RWPE1 (cell line): ENCODE data around the gene PRDX2.

Experiments used
- CTCF ChIA-PET: fragments of 350-600 bp; sonication (Branson Sonifier 250); formaldehyde crosslinking; extraction: SDS; loops from one replicate; lab custom pipeline; 2021; lab: Yijun Ruan, JAX
- POLR2A ChIA-PET: fragments of 400-600 bp; formaldehyde crosslinking; extraction: SDS; loops from one replicate; lab custom pipeline; 2020; ENCODE audit warnings: antibody characterized with exemption; ENCODE audit not compliant: low non-redundant PET; lab: Yijun Ruan, JAX
- DNase-seq: peaks from one replicate; pipeline ENCODE4 v3.0.0; 2012; ENCODE audit warnings: low spot score
- H3K27ac ChIP-seq: fragments of 450-650 bp; 2 replicates; pipeline ENCODE4 v1.5.1; 2017
- TF ChIP-seq, protein P1 (sequence below): fragments of 450-650 bp; conservative IDR thresholded peaks from 2 replicates; pipeline ENCODE4 v1.5.1; 2017; ENCODE audit warnings: low read depth, mild to moderate bottlenecking

Gene PRDX2

GRCh38 chr19:12784871-12785430, 16.6 kb downstream of the PRDX2 start:
- POLR2A ChIA-PET: no interaction called here
- TF ChIP-seq, protein P1, sequence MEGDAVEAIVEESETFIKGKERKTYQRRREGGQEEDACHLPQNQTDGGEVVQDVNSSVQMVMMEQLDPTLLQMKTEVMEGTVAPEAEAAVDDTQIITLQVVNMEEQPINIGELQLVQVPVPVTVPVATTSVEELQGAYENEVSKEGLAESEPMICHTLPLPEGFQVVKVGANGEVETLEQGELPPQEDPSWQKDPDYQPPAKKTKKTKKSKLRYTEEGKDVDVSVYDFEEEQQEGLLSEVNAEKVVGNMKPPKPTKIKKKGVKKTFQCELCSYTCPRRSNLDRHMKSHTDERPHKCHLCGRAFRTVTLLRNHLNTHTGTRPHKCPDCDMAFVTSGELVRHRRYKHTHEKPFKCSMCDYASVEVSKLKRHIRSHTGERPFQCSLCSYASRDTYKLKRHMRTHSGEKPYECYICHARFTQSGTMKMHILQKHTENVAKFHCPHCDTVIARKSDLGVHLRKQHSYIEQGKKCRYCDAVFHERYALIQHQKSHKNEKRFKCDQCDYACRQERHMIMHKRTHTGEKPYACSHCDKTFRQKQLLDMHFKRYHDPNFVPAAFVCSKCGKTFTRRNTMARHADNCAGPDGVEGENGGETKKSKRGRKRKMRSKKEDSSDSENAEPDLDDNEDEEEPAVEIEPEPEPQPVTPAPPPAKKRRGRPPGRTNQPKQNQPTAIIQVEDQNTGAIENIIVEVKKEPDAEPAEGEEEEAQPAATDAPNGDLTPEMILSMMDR: no peak
- H3K27ac ChIP-seq: peak overlapping the region; percentile 100
- no peak for DNase-seq
- CTCF ChIA-PET: interaction anchor here (1.1 to 1.3 kb wide), 2 partner anchors 8 to 11 kb away, joined by 3 to 5 read pairs; no protein-coding TSS in a partner anchor

DNA sequence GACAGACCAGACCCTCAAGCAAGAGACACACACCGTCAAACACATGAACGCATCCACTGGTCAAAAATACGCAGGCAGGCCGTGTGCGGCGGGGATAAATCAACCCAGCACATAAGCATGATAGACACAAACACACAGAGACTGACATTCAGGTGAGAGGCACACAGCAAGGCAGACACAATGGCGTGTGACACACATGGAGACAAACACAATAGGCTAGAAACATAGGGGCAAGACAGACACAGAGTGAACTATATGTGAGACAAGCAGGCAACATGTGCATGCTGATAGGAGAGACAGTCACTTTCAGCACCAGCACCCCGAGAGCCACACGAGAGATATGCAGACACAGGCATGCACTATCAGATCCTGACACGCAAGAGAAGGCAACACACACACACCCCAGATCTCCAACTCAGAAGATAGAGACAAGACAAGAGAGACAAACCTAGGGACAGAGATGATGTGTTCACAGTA, 17.2 kb downstream of the PRDX2 start:
- TF ChIP-seq, protein P1: no peak
- peak; percentile 8 for DNase-seq
- H3K27ac ChIP-seq: peak overlapping the region; percentile 100
- CTCF ChIA-PET: no interaction called here
- POLR2A ChIA-PET: no interaction called here

GRCh38 chr19:12783849-12784393, 17.7 kb downstream of the PRDX2 start:
- peak overlapping the region; percentile 100 for H3K27ac ChIP-seq
- DNase-seq: peak; percentile 82
- CTCF ChIA-PET: no interaction called here
- TF ChIP-seq, protein P1: no peak
- POLR2A ChIA-PET: interaction anchor here (1.9 kb wide), 1 partner anchor 7 kb away, joined by 16 read pairs; the partner anchor contains the start of gene JUNB

- peak overlapping the region; percentile 100 for H3K27ac ChIP-seq
- TF ChIP-seq, protein P1: no peak
- CTCF ChIA-PET: interaction anchor here (0.5 to 1.4 kb wide), 4 partner anchors 8 to 249 kb away, joined by 3 to 8 read pairs (median 4); partner anchors contain the start of gene JUNB
- POLR2A ChIA-PET: interaction anchor here (1.2 to 1.9 kb wide), 2 partner anchors 8 to 9 kb away, joined by 15 to 16 read pairs; partner anchors contain the start of gene JUNB
- peak; percentile 16 for DNase-seq
Observed at GRCh38 chr19:12783291-12783848, 18.2 kb downstream of the PRDX2 start.

DNA sequence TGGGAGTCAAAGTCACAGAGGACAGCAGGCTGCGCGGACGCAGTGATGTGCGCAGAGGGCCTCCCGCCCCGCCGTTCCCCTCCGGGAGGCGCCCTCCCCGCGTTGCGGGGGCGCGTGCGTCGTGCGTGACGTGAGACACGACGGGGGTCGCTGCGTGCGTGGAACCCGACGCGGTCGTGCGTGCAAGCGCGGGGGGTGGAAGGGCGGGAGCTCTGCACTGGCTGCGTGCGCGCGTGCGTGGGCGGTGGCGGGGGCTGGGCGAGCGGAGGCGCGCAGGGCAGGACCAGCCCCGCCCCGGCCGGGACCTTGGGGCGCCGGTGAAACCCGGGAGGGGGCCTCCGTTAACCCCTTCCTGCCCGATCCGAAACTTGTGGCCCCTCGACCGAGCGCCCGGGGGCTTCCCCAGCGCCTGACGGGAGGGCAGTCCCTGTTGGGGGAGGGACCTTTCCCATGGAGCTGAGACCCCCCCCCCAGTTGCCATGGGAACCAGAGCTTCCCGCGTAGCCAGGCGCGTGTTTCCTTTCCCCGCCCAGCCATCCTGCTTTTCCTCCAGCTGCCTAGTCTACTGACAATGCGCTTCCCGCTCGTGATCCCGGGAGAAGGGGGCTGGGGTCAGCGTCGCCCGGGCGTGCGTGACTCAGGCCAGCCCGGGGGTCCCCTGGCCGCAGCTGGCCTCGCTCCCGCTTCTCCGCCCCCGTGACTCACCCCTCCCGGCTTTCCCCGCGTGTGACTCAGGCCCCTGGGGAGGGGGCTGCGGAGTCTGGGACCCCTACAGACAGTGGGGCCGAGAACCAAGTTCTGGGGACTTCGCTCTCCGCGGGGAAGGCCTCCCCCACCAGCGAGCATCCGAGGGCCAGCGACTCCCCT, 18.9 kb downstream of the PRDX2 start:
- H3K27ac ChIP-seq: peak overlapping the region; percentile 100
- CTCF ChIA-PET: interaction anchor here (0.5 to 1.4 kb wide), 5 partner anchors 9 to 249 kb away, joined by 3 to 8 read pairs (median 4); partner anchors contain the start of gene JUNB
- TF ChIP-seq, protein P1: no peak
- DNase-seq: peak; percentile 69
- POLR2A ChIA-PET: interaction anchor here (1.2 to 1.9 kb wide), 2 partner anchors 8 to 10 kb away, joined by 15 to 16 read pairs; partner anchors contain the start of gene JUNB
